NT2/D1 (cell line): ENCODE data around the gene CHRNA1.

Experiments
- YY1 ChIP-seq: IDR thresholded peaks from 2 replicates; pipeline ENCODE4 v1.6.1; 2011; ENCODE audit not compliant: insufficient read length, insufficient read depth
- ZNF274 ChIP-seq: IDR thresholded peaks from 2 replicates; pipeline ENCODE4 v1.6.1; 2011; ENCODE audit warnings: mild to moderate bottlenecking, low read depth, low read length

GRCh38 chr2:174796319-174796771 is 32.1 kb upstream of the CHRNA1 start:
- TF ChIP-seq YY1 (no peak), ZNF274 (no peak)
